Body of pancreas (tissue), 4 donors: Measurements from ENCODE around the gene LRRC53.

Source experiments
- POLR2A ChIP-seq, 3 donors: fragments of 450-650 bp; IDR thresholded peaks; one replicate each; pipeline ENCODE4 v1.6.1; 2016; ENCODE audit warnings: antibody characterized with exemption in 3 of 3, mild to moderate bottlenecking in 2 of 3
- TF ChIP-seq, protein P1 (sequence below), 7 experiments: fragments of 450-650 bp in 4 of 7; fragments of 200-600 bp in 3 of 7; sonication (generic) in 3 of 7; IDR thresholded peaks; one replicate each; pipeline ENCODE4 v1.5.1; 2016 to 2019; ENCODE audit warnings: antibody characterized with exemption in 7 of 7

DNA sequence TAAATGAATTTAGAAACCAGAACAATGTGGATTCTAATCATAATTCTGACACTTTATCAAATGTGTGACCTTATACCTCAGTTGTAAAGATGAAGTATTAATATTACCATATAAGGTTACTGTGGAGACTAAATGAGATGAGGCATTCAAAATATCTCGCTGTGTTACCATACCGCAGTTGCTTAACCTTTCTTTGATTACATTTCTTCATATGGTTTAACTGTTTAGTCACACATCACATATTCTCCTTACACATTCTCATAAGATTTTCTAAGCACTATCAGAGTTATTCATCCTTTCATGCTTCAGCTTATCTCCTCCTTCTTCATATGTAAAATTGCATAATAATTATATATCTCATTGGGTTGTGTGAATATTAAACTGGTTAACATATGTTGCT is 88.9 kb downstream of the LRRC53 start:
- TF ChIP-seq, protein P1, sequence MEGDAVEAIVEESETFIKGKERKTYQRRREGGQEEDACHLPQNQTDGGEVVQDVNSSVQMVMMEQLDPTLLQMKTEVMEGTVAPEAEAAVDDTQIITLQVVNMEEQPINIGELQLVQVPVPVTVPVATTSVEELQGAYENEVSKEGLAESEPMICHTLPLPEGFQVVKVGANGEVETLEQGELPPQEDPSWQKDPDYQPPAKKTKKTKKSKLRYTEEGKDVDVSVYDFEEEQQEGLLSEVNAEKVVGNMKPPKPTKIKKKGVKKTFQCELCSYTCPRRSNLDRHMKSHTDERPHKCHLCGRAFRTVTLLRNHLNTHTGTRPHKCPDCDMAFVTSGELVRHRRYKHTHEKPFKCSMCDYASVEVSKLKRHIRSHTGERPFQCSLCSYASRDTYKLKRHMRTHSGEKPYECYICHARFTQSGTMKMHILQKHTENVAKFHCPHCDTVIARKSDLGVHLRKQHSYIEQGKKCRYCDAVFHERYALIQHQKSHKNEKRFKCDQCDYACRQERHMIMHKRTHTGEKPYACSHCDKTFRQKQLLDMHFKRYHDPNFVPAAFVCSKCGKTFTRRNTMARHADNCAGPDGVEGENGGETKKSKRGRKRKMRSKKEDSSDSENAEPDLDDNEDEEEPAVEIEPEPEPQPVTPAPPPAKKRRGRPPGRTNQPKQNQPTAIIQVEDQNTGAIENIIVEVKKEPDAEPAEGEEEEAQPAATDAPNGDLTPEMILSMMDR (IDR thresholded peaks at IDR 0.05) = no peak
- TF ChIP-seq POLR2A (IDR thresholded peaks at IDR 0.05) = no peak
